GM18498 (cell line): ENCODE measurements around the gene ZBTB21.
"Not testable (repeated sequence)": the region's sequence is repeated elsewhere in the genome, so short reads cannot be mapped to it uniquely, and the experiment has no call there.

Experiments used
- ATAC-seq: cut with Tn5 transposase; IDR thresholded peaks from one replicate; pipeline ENCODE4 v1.9.1; 2021; ENCODE audit warnings: mild to moderate bottlenecking, moderate library complexity; ENCODE audit not compliant: unreplicated experiment

ZBTB21 gene

DNA sequence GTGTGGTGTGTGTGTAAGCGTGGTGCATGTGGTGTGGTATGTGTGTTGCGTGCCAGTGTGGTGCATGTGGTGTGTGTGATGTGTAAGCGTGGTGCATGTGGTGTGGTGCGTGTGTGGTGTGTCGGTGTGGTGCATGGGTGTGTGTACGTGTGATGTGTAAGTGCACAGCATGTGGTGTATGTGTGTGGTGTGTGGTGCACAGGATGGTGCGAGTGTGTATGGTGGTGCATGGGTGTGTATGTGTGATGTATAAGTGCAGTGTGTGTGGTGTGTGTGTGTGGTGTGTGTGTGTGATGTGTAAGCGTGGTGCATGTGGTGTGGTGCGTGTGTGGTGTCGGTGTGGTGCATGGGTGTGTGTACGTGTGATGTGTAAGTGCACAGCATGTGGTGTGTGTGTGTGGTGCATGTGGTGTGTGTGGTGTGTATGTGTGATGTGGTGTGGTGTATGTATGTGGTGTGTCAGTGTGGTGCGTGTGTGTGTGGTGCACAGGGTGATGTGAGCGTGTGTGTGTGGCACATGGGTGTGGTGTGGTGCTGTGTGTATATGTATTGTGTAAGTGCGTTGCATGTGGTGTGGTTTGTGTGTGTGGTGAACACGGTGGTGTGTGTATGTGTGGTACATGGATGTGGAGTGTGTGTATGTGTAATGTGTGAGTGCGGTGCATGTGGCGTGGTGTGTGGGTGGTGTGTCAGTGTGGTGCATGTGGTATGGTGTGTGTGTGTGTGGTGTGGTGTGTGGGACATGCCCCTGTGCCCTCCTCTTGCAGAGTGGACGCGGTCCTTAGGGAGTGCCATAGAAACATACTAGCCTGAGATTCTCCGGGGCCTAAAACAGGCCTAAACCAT lies 55.3 kb downstream of the ZBTB21 start:
- no peak for ATAC-seq

DNA sequence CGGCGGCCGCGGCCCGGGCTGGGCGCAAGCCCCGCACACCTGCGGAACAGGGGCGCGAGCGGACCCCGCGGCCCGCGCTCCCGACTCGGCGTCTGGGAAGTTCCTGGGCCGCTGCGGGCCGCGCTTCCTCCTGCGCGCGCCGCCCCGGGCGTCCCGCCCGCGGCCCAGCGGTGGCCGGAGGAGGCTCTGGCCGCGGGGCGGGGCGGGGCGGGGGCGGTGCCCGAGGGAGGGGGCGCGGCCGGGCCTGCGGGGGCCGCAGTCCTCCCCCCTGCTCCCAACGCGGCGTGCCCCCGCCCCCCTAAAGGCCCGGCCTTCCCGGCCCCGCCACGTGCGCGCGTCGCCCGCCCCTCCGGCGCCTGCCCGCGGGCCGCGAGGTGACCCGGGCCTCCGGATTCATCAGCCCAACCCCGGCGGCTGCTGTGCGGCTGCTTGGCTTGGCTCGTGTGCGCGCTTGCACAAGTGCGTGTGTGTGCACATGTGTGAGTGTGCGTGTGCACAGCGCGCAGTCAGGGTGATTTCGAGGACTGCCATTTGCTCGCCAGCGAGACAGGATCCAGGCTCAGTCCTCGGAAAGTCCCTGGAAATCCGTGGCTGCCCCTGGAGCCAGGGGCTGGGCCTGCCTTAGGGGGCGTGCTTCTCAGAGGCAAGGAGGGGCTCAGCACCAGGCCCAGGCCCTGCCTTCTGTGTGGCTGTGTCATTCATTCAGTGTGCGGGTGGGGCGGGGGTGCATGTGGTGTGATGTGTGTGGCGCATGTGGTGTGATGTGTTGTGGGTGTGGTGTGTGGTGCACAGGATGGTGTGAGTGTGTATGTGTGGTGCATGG lies 56.1 kb downstream of the ZBTB21 start, which contains the start of gene C2CD2:
TSS of gene C2CD2 (minus strand) at position 188 of the 823 bp plus-strand sequence. CDS start 370 bp downstream, outside the sequence.
- peak; percentile 69 for ATAC-seq

DNA sequence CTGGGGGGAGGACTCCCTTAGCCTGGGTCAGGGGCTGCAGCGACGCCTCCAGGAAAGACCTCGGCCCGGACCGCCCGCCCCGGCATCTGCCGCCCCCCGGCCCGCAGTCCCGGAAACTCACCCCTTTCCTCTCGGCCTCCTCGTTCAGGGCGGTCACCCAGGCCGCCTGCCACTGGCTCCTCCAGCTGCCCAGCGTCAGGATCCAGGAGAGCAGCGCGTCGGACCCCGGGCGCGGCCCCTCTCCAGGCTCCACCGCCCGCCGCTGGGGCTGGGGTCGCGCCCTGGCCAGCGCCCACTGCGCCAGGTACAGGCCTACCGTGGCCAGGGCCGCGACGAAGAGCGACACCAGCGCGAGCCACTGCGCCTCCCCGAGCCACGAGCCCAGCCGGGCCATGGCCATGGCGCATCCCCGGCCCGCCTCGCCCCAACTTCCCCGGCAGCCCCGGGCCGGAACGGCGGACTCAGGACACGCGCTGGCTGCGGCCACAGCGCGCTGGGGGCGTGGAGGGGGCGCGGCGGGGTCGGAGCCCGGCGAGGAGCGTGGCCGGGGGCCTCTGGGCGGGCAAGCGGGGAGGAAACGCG lies 56.8 kb downstream of the ZBTB21 start:
- ATAC-seq, result peak; percentile 32

DNA sequence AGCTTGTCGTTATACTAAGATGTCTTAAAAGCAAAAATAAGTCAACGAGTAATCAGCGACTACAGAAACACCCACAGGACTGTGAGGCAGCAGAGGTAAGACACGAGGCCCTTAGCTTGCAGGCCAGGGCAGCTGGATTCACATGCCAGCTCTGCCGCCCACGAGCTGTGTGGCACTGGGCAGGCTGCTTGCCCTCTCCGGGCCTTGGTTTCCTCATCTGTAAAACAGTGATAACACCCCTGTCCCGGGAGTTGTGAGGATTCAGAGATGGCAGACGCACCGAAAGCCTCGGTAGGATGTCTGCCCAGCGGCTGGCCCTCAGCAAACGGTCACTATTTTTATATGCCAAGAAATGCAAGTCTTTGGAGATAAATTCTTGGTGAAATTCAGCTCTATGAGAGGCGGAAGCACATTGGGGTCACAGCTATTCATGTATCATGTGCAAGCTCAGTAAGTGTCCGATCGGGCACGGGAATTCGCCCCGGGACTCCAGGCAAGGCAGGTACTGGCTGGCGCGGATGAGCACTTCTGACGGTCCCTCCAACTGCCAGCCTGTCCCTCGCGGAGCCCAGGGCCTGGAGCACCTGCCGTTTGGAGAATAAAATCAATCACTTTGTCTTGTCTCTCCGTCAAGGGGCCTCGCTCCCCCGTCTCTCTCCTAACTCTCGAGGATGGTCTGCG lies 57.5 kb downstream of the ZBTB21 start:
- no peak for ATAC-seq

DNA sequence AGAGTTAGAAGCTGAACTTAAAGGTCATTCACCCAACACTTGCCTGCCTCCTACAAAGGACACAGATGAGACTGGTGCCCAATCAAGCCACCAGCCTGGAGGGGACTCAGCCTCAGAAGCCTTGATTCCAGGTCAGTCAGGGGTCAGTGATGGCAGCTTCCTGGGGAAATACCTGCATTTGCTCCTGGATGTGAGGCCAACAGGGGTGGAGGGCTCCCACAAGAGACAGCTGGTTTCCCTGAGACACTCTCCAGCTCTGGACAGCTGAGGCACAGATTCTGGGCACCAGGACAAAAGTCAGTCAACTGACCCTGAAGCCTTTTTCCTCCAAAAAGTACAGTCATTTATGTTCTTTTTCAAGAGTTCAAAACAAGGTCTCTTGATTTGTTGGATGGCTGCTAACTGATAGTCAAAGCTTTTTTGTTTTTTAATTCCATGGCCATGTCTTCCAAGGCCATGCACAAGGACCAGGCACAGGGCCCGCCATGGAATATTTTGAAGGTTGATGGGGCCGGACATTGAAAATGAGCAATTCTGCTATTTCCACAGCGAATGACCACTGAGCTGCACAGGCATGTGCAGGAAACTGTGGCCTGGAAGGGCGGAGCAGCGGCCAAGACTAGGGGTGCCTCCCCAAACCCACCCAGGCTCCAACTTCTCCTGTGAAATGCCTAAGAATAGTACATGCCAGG lies 58.1 kb downstream of the ZBTB21 start:
- ATAC-seq, result no peak

DNA sequence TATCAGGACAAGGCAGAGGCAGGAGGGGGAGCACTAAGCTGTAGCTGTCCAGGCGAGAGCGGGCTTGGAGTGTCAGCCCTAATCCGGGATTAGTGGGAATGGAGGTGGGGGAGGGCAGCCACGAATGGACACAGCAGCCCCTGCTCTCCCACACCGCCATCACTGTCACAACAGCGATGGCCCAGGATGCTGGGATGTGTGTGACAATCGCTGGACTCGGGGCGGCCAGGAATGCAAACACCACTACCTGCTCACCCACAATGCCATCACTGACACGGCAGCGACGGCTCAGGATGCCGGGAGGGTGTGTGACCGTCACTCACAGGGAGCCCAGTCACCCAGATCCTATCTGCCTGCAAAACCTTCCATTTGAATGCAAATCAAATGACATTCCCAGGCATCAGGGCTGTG lies 59.2 kb downstream of the ZBTB21 start:
- ATAC-seq, result no peak

DNA sequence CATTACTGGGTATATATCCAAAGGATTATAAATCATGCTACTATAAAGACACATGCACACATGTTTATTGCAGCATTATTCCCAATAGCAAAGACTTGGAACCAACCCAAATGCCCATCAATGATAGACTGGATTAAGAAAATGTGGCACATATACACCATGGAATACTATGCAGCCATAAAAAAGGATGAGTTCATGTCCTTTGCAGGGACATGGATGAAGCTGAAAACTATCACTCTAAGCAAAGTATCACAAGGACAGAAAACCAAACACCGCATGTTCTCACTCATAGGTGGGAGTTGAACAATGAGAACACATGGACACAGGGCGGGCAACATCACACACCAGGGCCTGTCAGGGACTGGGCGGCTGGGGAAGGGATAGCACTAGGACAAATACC lies 60.5 kb downstream of the ZBTB21 start:
- ATAC-seq, result not testable (repeated sequence)

DNA sequence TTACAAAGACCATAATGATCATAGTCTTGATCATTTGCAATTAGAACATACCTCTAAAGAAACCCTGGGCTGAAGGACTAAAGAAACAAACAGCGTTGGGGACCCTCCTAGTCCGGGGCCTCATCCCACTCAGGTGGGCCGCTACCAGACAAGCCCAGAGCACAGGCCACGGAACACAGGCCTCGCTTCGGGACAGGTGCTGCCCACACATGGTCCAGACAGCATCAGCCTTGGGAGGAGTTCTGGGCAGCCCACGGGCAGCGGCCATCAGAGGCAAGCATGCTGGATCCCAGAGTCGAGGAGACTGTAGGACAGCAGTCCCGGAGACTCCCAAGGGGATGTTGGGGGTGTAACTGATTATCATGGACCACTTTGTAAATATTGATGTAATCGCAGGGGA lies 61.3 kb downstream of the ZBTB21 start:
- ATAC-seq, result no peak

DNA sequence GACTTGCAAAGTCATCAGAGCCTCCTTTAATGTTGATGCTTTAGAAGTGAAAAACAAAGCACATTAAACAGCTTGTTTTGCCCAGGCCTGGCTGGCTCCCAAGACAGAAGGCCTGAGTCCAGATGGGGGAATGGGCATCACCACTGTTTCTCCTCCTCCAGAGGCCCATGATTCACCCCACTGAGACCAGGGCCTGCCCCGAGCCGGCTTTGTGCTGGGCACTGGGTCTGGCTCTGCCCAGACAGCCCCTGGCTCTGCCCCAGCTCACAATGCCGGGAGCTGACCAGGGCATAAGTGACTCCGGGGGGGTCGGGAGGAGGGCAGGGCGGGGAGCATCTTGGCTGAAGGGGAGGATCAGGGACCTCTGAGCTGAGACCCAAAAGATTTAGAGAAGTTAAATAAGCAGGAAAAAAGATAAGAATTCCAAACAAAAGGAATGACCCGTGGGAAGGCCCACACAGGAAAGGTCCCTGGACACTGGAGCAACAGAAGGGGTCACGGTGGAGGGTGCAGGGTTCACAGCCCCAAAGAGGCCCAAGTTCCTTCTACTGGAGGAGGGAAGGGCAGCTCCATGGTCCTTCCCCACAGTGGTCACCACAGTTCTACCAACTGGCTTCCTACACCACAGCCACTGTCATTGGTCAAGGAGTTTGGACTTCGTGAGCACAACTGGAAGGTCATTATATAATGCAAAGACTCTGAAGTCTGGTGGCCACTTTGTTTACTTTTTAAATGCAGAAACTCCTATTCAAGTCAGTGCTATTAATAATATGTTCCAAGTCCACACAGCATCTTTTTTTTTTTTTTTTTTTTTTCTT lies 61.9 kb downstream of the ZBTB21 start:
- no peak for ATAC-seq

DNA sequence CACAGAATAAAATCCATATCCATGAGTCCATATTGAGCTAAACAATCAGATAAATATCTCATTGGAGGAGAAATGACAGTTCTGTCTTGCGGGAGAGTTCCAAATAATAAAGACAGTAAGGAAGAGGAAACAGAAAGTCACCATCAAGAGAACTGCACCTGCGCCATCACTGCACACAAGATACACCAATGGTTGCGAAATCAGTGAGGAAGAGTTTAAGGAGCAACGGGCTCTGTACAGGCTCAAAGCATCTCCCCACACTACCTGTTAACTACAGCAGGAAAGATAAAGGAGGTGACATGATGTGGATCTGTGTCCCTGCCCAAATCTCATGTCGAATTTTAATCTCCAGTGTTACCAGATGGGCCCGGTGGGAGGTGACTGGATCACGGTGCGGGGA lies 64.2 kb downstream of the ZBTB21 start:
- no peak for ATAC-seq

DNA sequence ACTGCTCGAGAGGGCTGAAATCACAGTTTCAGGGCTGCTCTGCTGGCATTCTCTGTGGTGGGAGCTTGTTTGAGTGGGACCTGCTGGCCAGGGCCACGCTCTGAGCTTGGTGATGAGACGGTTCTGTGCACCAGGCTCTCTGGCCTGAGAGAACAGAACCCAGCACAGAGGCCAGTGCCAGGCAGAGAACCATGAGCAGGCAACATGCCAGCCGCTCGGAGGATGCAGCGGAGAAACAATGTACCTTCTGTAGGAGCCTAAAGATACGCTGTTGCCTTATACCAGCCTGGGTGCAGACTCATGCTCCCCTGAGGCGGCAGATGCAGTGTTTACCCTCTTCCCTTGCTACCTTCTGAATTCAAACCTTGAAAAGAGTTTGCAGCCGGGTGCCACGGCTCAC lies 66.3 kb downstream of the ZBTB21 start:
- no peak for ATAC-seq

DNA sequence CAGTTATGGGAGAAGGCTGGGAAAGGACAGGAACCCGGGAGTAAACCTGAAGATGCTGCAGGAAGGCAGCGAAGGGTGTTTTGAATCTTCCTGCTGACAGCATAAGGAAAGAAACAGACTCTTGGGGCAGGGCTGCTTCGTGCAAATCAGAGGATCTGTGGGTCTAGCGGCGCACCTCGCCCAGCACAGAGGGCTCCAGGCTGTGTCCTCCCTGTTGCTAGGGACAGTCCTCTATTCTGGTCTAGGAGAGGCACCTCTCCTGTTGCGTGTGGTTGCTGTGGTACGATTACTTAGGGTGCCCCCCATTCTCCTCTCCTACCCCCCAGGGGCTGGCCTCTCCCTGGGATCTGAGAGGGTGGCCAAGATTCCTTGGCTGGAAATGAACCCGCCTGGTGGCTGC lies 67.7 kb downstream of the ZBTB21 start:
- no peak for ATAC-seq

DNA sequence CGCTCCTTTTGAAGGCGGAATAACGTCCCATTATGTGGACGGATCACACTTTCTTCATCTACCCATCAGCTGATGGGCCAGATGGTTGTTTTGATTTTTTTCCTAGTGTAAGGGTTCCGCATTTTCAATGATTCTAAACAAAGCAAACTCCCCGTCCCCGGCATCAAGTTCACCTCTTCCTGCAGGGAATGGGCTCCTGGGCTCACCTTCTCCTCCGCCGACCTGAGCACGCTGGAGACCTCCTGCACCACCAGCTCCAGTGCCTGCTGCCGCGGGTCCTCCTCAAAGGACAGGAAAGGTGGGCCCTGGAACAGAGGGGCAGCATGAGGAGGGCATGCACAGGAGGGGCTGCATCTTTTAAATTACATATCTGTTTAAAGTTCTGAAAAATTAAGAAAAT lies 68.2 kb downstream of the ZBTB21 start:
- no peak for ATAC-seq

DNA sequence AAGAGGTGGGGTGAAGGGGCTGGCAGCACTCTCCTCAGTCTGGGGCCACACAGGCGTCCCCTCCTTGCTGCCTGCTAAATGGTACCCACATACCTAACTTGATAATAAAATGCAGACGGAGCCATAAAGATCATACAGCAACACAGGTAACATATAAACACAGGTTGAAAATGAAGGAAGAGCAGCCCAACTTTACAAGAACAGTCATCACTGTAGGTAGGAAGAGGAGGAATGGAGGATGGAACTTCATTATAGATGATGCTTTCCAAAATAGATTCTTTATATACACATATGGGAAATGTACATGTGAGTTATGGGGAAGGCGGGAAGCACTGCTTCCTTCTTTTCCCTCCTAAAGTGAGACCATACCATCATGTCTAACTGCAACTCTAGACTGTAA lies 69.7 kb downstream of the ZBTB21 start:
- ATAC-seq, result no peak

DNA sequence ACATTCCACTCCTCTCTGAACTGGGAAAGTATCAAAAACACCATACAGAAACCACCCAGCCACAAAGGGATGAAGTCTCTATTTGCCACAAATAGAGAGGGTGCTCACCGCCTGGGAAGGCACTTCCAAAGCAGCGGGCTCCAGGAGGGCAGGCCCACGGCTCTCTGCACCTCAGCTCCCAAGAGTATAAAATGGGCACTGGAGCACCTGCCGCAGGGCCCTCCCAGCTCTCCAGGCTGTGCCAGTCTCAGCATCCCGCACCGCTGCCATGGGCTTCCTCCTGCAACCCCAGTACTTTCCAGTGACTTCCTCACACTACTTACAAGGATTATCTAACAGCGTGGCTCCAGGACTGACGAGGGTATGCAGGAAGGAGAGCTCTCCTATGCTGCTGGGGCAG lies 70.8 kb downstream of the ZBTB21 start:
- ATAC-seq, result no peak
